Liver (tissue), 9 donors: Measurements from ENCODE around the gene CDH6. TPM values are rescaled to one million over a fixed set of nuclear protein-coding genes. Genes with fewer than 3 reads are reported as not detected.

ENCODE experiments used
- DNase-seq: peaks from one replicate; pipeline ENCODE4 v3.0.0-alpha.2; 2017; ENCODE audit warnings: low spot score
- H3K27ac ChIP-seq, 2 donors: one replicate each; pipeline ENCODE4 v1.7.0; 2013; ENCODE audit warnings: inconsistent platforms in 2 of 2, low read length in 2 of 2, control low read depth in 1 of 2, low read depth in 1 of 2, mild to moderate bottlenecking in 1 of 2
- H3K27me3 ChIP-seq, 4 donors: one replicate each; pipeline versions ENCODE4 v1.6.1 to v1.7.0; 2013; ENCODE audit warnings: low read length in 3 of 4, inconsistent platforms in 1 of 4, mild to moderate bottlenecking in 1 of 4, moderate library complexity in 1 of 4; ENCODE audit not compliant: control insufficient read depth in 4 of 4, insufficient read depth in 4 of 4
- H3K36me3 ChIP-seq, 4 donors: one replicate each; pipeline versions ENCODE4 v1.6.1 to v1.7.0; 2013; ENCODE audit warnings: low read length in 3 of 4, mild to moderate bottlenecking in 3 of 4, low read depth in 1 of 4, moderate library complexity in 1 of 4; ENCODE audit not compliant: control insufficient read depth in 4 of 4, insufficient read depth in 3 of 4
- H3K4me1 ChIP-seq, 4 donors: one replicate each; pipeline versions ENCODE4 v1.6.1 to v1.7.0; 2013; ENCODE audit warnings: low read length in 3 of 4, mild to moderate bottlenecking in 3 of 4, moderate library complexity in 1 of 4; ENCODE audit not compliant: control insufficient read depth in 4 of 4, insufficient read depth in 4 of 4
- H3K4me3 ChIP-seq, 3 donors: one replicate each; pipeline versions ENCODE4 v1.6.1 to v1.7.0; 2013; ENCODE audit warnings: low read length in 3 of 3, control low read depth in 1 of 3, low read depth in 1 of 3, mild to moderate bottlenecking in 1 of 3
- H3K9ac ChIP-seq, 2 donors: one replicate each; pipeline ENCODE4 v1.7.0; 2013; ENCODE audit warnings: low read length in 2 of 2, mild to moderate bottlenecking in 2 of 2, moderate library complexity in 2 of 2, control low read depth in 1 of 2, low read depth in 1 of 2
- H3K9me3 ChIP-seq, 4 donors: one replicate each; pipeline versions ENCODE4 v1.6.1 to v1.7.0; 2013; ENCODE audit warnings: low read length in 3 of 4; ENCODE audit not compliant: control insufficient read depth in 4 of 4
- ATF3 ChIP-seq: IDR thresholded peaks from 2 replicates; pipeline ENCODE4 v1.6.1; 2016; ENCODE audit warnings: antibody characterized with exemption
- EGR1 ChIP-seq, 2 donors: IDR thresholded peaks; 2 replicates each; pipeline ENCODE4 v1.6.1; 2016 to 2018; ENCODE audit warnings: antibody characterized with exemption in 2 of 2, low read depth in 2 of 2
- FOXA1 ChIP-seq: IDR thresholded peaks from 2 replicates; pipeline ENCODE4 v1.6.1; 2016; ENCODE audit warnings: antibody characterized with exemption
- FOXA2 ChIP-seq: IDR thresholded peaks from 2 replicates; pipeline ENCODE4 v1.6.1; 2016; ENCODE audit warnings: antibody characterized with exemption
- GABPA ChIP-seq, 2 donors: IDR thresholded peaks in 1 of 2; conservative IDR thresholded peaks in 1 of 2; 2 replicates each; pipeline ENCODE4 v1.6.1; 2016; ENCODE audit warnings: antibody characterized with exemption in 2 of 2, mild to moderate bottlenecking in 1 of 2, moderate library complexity in 1 of 2
- HNF4A ChIP-seq, 2 donors: conservative IDR thresholded peaks; 2 replicates each; pipeline ENCODE4 v1.6.1; 2016; ENCODE audit warnings: antibody characterized with exemption in 2 of 2, mild to moderate bottlenecking in 2 of 2
- HNF4G ChIP-seq: IDR thresholded peaks from 2 replicates; pipeline ENCODE4 v1.6.1; 2016; ENCODE audit warnings: antibody characterized with exemption
- JUND ChIP-seq, 2 donors: IDR thresholded peaks; 2 replicates each; pipeline ENCODE4 v1.6.1; 2016; ENCODE audit warnings: antibody characterized with exemption in 2 of 2
- MAX ChIP-seq: IDR thresholded peaks from 2 replicates; pipeline ENCODE4 v1.6.1; 2016; ENCODE audit warnings: antibody characterized with exemption
- NR2F2 ChIP-seq: IDR thresholded peaks from 2 replicates; pipeline ENCODE4 v1.6.1; 2016; ENCODE audit warnings: antibody characterized with exemption
- RAD21 ChIP-seq, 2 donors: IDR thresholded peaks; 2 replicates each; pipeline ENCODE4 v1.6.1; 2016; ENCODE audit warnings: antibody characterized with exemption in 2 of 2, mild to moderate bottlenecking in 2 of 2
- REST ChIP-seq: IDR thresholded peaks from 2 replicates; pipeline ENCODE4 v1.6.1; 2016; ENCODE audit warnings: antibody characterized with exemption, mild to moderate bottlenecking
- RXRA ChIP-seq, 2 donors: IDR thresholded peaks; 2 replicates each; pipeline ENCODE4 v1.6.1; 2017 to 2018; ENCODE audit warnings: antibody characterized with exemption in 2 of 2, mild to moderate bottlenecking in 1 of 2
- SP1 ChIP-seq: IDR thresholded peaks from 2 replicates; pipeline ENCODE4 v1.6.1; 2018; ENCODE audit warnings: antibody characterized with exemption, mild to moderate bottlenecking
- TAF1 ChIP-seq: conservative IDR thresholded peaks from 2 replicates; pipeline ENCODE4 v1.6.1; 2016; ENCODE audit warnings: antibody characterized with exemption, mild to moderate bottlenecking
- YY1 ChIP-seq: IDR thresholded peaks from 2 replicates; pipeline ENCODE4 v1.6.1; 2016; ENCODE audit warnings: antibody characterized with exemption, mild to moderate bottlenecking
- ZBTB33 ChIP-seq: IDR thresholded peaks from 2 replicates; pipeline ENCODE4 v1.6.1; 2016; ENCODE audit warnings: antibody characterized with exemption
- WGBS: extraction: QIAGEN DNeasy Blood & Tissue Kit; methylation state at CpG from one replicate; pipeline ENCODE4 v1.1.7; 2013; 5-methylcytosine and 5-hydroxymethylcytosine counted together
- polyA plus RNA-seq, 2 donors: library from polyadenylated mRNA; stranded (reverse) in 1 of 2; unstranded in 1 of 2; fragments of 200-250 nt in 1 of 2; fragments of >200 nt in 1 of 2; fragmentation: Nextera tagmentation in 1 of 2; extraction: Ambion mirVana in 1 of 2; gene quantifications; one replicate each; pipeline versions ENCODE4 v1.2.1 to v1.2.3, GENCODE V29; 2013 to 2015
- total RNA-seq, 2 donors: library from RNA; depleted of rRNA; stranded (reverse); fragments of >200 nt; gene quantifications; one replicate each; pipeline ENCODE4 v1.2.3, GENCODE V29; 2014
- donor health status: healthy.
- donor health status: healthy.
- donor health status: healthy.
- donor health status: healthy.
- donor health status: healthy.

The CDH6 gene
- total and polyA plus RNA-seq, 4 donors = 0.18 to 3.7 (median 0.84) TPM

GRCh38 chr5:31153521-31153920, 40.0 kb upstream of the CDH6 start:
- Histone ChIP-seq H3K36me3 (no peaks in the 10 kb centered on the region), H3K9me3 (no peaks in the 10 kb centered on the region), H3K4me3 (no peak overlapping the region), H3K4me1 (no peaks in the 10 kb centered on the region), H3K27me3 (peaks cover 0 to 2% (median 0%) of the 10 kb centered on the region in 4 donors), H3K9ac (no peak overlapping the region), H3K27ac (no peak overlapping the region)
- TF ChIP-seq SP1 (no peak), TAF1 (no peak), EGR1 (IDR thresholded peaks at IDR 0.05; ENCODE audit: low read depth in 2 of 2) (no peak), RAD21 (IDR thresholded peaks at IDR 0.05) (no peak), ZBTB33 (no peak), FOXA2 (no peak), HNF4A (conservative IDR thresholded peaks at IDR 0.05) (no peak), FOXA1 (no peak), YY1 (no peak), ATF3 (no peak), RXRA (IDR thresholded peaks at IDR 0.05) (no peak), JUND (IDR thresholded peaks at IDR 0.05) (no peak)
- WGBS = 63% methylated on average over 2 of the region's 2 CpGs
- no peak for DNase-seq

- DNase-seq = no peak
- H3K9ac ChIP-seq = no peak overlapping the region
- no peak for TF ChIP-seq NR2F2
- TF ChIP-seq RXRA (IDR thresholded peaks at IDR 0.05) = no peak
- TF ChIP-seq GABPA (IDR thresholded peaks at IDR 0.05 in 1 of 2, conservative IDR thresholded peaks at IDR 0.05 in 1 of 2) = no peak
- TF ChIP-seq ATF3 = no peak
- TF ChIP-seq RAD21 (IDR thresholded peaks at IDR 0.05) = no peak
- no peak for TF ChIP-seq YY1
- TF ChIP-seq HNF4G = no peak
- TF ChIP-seq EGR1 (IDR thresholded peaks at IDR 0.05; ENCODE audit: low read depth in 2 of 2) = no peak
- no peak for TF ChIP-seq HNF4A (conservative IDR thresholded peaks at IDR 0.05)
- WGBS = 63% methylated on average over 3 of the region's 3 CpGs
- H3K4me3 ChIP-seq = no peak overlapping the region
- no peaks in the 10 kb centered on the region for H3K36me3 ChIP-seq
- H3K9me3 ChIP-seq = no peaks in the 10 kb centered on the region
- H3K27me3 ChIP-seq = peaks cover 0 to 2% (median 0%) of the 10 kb centered on the region in 4 donors
- no peaks in the 10 kb centered on the region for H3K4me1 ChIP-seq
- no peak overlapping the region for H3K27ac ChIP-seq
Measured at GRCh38 chr5:31156631-31157160, 36.8 kb upstream of the CDH6 start.

GRCh38 chr5:31157720-31158119, 35.8 kb upstream of the CDH6 start:
- no peak for DNase-seq
- Histone ChIP-seq H3K4me1 (no peaks in the 10 kb centered on the region), H3K4me3 (no peak overlapping the region), H3K27ac (no peak overlapping the region), H3K36me3 (no peaks in the 10 kb centered on the region), H3K9ac (no peak overlapping the region), H3K27me3 (peaks cover 0 to 2% (median 0%) of the 10 kb centered on the region in 4 donors), H3K9me3 (no peaks in the 10 kb centered on the region)
- TF ChIP-seq HNF4G (no peak), NR2F2 (no peak), RAD21 (IDR thresholded peaks at IDR 0.05) (no peak), FOXA1 (no peak), SP1 (no peak), MAX (no peak), REST (no peak), JUND (IDR thresholded peaks at IDR 0.05) (no peak), ZBTB33 (no peak), HNF4A (conservative IDR thresholded peaks at IDR 0.05) (no peak)
- WGBS = 53% methylated on average over 5 of the region's 5 CpGs
